Left ventricle myocardium inferior (tissue), 1 donor: ENCODE measurements around the gene DCAF15. TPM values are rescaled to one million over a fixed set of nuclear protein-coding genes. Genes with fewer than 3 reads are reported as not detected.
A peak's percentile ranks its signal among the peaks of the same experiment; 100 is the strongest.

ENCODE experiments used
- DNase-seq: peaks from one replicate; pipeline ENCODE4 v3.0.0-alpha.2; 2020
- H3K27ac ChIP-seq: fragments of 200-600 bp; replicated peaks from 2 replicates; pipeline ENCODE4 v1.8.0; 2021
- H3K27me3 ChIP-seq: fragments of 200-600 bp; 2 replicates; pipeline ENCODE4 v1.8.0; 2021; ENCODE audit warnings: low read depth
- H3K36me3 ChIP-seq: fragments of 200-600 bp; 2 replicates; pipeline ENCODE4 v1.8.0; 2021
- H3K4me1 ChIP-seq: fragments of 200-600 bp; 2 replicates; pipeline ENCODE4 v1.8.0; 2021
- H3K4me3 ChIP-seq: fragments of 200-600 bp; 2 replicates; pipeline ENCODE4 v1.8.0; 2021; ENCODE audit warnings: mild to moderate bottlenecking, moderate library complexity
- H3K9me3 ChIP-seq: fragments of 200-600 bp; replicated peaks from 2 replicates; pipeline ENCODE4 v1.8.0; 2021
- CTCF ChIP-seq: fragments of 200-600 bp; IDR thresholded peaks from 2 replicates; pipeline ENCODE4 v1.8.0; 2021; ENCODE audit warnings: antibody characterized with exemption, mild to moderate bottlenecking, borderline replicate concordance
- intact Hi-C: fragments of 100-400 bp; cut with micrococcal nuclease; formaldehyde crosslinking; loops from one replicate; pipeline ENCODE4 v1.11.0; 2022
- total RNA-seq: library from RNA; stranded (reverse); fragmentation: NEBNext Ultra II Directional; extraction: Animal tissue kit (Norgen Biotek cat#: 25700); gene quantifications from one replicate; pipeline ENCODE4 v1.2.1, GENCODE V29; 2021
- donor health status: DM: no; HTN: yes; CAD: no; lungs with severe emphysema.

The DCAF15 gene
- total RNA-seq, 1 donor from 2014 or later: 17.0 TPM

GRCh38 chr19:13977803-13978202, 25.5 kb downstream of the DCAF15 start:
- H3K27me3 ChIP-seq: no peaks in the 10 kb centered on the region
- peak overlapping the region; percentile 91 for H3K27ac ChIP-seq
- peaks cover 20% of the 10 kb centered on the region for H3K36me3 ChIP-seq
- no peak for DNase-seq
- H3K9me3 ChIP-seq: no peaks in the 10 kb centered on the region
- intact Hi-C loops: no loop called here
- peak overlapping the region; percentile 71 for H3K4me3 ChIP-seq
- H3K4me1 ChIP-seq: peaks cover 48% of the 10 kb centered on the region
- TF ChIP-seq CTCF: no peak

GRCh38 chr19:13978351-13979243, 26.3 kb downstream of the DCAF15 start:
- peak; percentile 88 for DNase-seq
- intact Hi-C loops: no loop called here
- peak overlapping the region; percentile 71 for H3K4me3 ChIP-seq
- no peaks in the 10 kb centered on the region for H3K27me3 ChIP-seq
- no peaks in the 10 kb centered on the region for H3K9me3 ChIP-seq
- H3K27ac ChIP-seq: peak overlapping the region; percentile 91
- no peak for TF ChIP-seq CTCF
- H3K4me1 ChIP-seq: peaks cover 48% of the 10 kb centered on the region
- peaks cover 13% of the 10 kb centered on the region for H3K36me3 ChIP-seq

GRCh38 chr19:13979244-13979615, 26.9 kb downstream of the DCAF15 start:
- no peaks in the 10 kb centered on the region for H3K27me3 ChIP-seq
- peak overlapping the region; percentile 91 for H3K27ac ChIP-seq
- peaks cover 12% of the 10 kb centered on the region for H3K36me3 ChIP-seq
- no peaks in the 10 kb centered on the region for H3K9me3 ChIP-seq
- intact Hi-C loops: no loop called here
- peak overlapping the region; percentile 71 for H3K4me3 ChIP-seq
- DNase-seq: no peak
- TF ChIP-seq CTCF: no peak
- H3K4me1 ChIP-seq: peaks cover 48% of the 10 kb centered on the region

- peak overlapping the region; percentile 71 for H3K4me3 ChIP-seq
Observed at GRCh38 chr19:13979686-13980085, 27.4 kb downstream of the DCAF15 start.

GRCh38 chr19:13980340-13980739, 28.0 kb downstream of the DCAF15 start:
- H3K4me3 ChIP-seq: no peak overlapping the region
- peaks cover 45% of the 10 kb centered on the region for H3K4me1 ChIP-seq
- no peak for DNase-seq
- H3K27ac ChIP-seq: no peak overlapping the region
- TF ChIP-seq CTCF: no peak
- peaks cover 12% of the 10 kb centered on the region for H3K36me3 ChIP-seq
- no peaks in the 10 kb centered on the region for H3K27me3 ChIP-seq
- no peaks in the 10 kb centered on the region for H3K9me3 ChIP-seq
- intact Hi-C loops: no loop called here

More at GRCh38 chr19:13979686-13980085, 27.4 kb downstream of the DCAF15 start:
- intact Hi-C loops: no loop called here
- H3K27ac ChIP-seq: peak overlapping the region; percentile 91
- no peak for TF ChIP-seq CTCF
- no peaks in the 10 kb centered on the region for H3K27me3 ChIP-seq
- H3K36me3 ChIP-seq: peaks cover 12% of the 10 kb centered on the region
- no peak for DNase-seq
- no peaks in the 10 kb centered on the region for H3K9me3 ChIP-seq
- H3K4me1 ChIP-seq: peaks cover 48% of the 10 kb centered on the region
